NB4 (cell line): ENCODE results near the gene IKZF3.

Experiments used
- DNase-seq: peaks from one replicate; pipeline ENCODE4 v3.0.0; 2010; ENCODE audit warnings: low read depth
- H3K4me3 ChIP-seq: one replicate; pipeline ENCODE4 v1.5.1; 2011; ENCODE audit warnings: mild to moderate bottlenecking, low read depth, low read length, moderate library complexity
- MYC ChIP-seq: IDR thresholded peaks from 2 replicates; pipeline ENCODE4 v1.6.1; 2011; ENCODE audit warnings: low read depth, low read length
- POLR2A ChIP-seq: IDR thresholded peaks from 2 replicates; pipeline ENCODE4 v1.6.1; 2011; ENCODE audit warnings: mild to moderate bottlenecking; ENCODE audit not compliant: insufficient read length; ENCODE audit errors: extremely low read depth
- TF ChIP-seq, protein P1 (sequence below): IDR thresholded peaks from 2 replicates; pipeline ENCODE4 v1.6.1; 2011; ENCODE audit warnings: low read depth, low read length
- TF ChIP-seq, protein P2 (sequence below): IDR thresholded peaks from one replicate; pipeline ENCODE4 v1.5.1; 2012; ENCODE audit warnings: low read depth, low read length

The IKZF3 gene

DNA sequence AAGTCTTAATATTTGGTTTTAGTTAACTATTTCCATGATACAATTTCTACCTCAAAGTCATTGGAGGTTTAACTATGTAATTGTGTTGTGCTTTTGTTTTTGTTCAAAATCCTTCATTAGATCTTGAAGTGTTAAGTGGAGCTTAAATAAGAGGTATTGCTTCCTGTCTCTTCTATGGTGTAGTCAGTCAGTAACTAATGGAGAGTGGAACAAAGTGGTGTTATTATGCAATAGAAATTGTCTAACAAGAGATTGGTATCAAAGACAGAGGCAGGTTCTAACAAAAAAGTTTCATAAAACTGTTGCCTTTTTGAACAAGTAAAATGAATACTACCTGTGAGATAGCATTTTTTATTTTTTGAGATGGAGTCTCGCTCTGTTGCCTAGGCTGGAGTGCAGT is 81.1 kb downstream of the IKZF3 start:
- DNase-seq, result peak; percentile 69
- H3K4me3 ChIP-seq, result peak overlapping the region; percentile 4
- TF ChIP-seq MYC (no peak), POLR2A (no peak)
- TF ChIP-seq, protein P1, sequence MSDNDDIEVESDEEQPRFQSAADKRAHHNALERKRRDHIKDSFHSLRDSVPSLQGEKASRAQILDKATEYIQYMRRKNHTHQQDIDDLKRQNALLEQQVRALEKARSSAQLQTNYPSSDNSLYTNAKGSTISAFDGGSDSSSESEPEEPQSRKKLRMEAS, result no peak
- TF ChIP-seq, protein P2, sequence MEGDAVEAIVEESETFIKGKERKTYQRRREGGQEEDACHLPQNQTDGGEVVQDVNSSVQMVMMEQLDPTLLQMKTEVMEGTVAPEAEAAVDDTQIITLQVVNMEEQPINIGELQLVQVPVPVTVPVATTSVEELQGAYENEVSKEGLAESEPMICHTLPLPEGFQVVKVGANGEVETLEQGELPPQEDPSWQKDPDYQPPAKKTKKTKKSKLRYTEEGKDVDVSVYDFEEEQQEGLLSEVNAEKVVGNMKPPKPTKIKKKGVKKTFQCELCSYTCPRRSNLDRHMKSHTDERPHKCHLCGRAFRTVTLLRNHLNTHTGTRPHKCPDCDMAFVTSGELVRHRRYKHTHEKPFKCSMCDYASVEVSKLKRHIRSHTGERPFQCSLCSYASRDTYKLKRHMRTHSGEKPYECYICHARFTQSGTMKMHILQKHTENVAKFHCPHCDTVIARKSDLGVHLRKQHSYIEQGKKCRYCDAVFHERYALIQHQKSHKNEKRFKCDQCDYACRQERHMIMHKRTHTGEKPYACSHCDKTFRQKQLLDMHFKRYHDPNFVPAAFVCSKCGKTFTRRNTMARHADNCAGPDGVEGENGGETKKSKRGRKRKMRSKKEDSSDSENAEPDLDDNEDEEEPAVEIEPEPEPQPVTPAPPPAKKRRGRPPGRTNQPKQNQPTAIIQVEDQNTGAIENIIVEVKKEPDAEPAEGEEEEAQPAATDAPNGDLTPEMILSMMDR, result no peak

DNA sequence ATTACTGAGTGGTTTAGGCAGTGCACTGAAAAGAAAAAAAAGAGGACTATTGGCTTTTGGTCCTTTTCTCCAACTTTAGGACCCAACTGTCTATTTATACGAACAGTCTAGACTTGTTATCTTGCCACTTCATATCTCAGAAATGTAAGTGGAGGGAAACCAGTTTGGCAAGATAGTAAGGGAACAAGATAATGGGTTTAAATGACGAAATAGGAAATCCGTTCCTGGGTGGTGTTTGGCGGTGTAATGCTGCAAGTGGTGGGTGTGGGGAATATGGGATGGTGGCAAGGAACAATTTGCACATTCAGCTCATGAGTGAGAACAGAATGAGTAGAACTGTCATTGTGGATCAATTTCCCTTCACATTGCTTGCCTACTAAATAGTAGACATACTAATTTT is 81.6 kb downstream of the IKZF3 start:
- DNase-seq, result peak; percentile 87
- TF ChIP-seq MYC, result peak; percentile 47; the same call in 1 of the 2 replicates
- TF ChIP-seq, protein P1, result no peak
- peak overlapping the region; percentile 4 for H3K4me3 ChIP-seq

DNA sequence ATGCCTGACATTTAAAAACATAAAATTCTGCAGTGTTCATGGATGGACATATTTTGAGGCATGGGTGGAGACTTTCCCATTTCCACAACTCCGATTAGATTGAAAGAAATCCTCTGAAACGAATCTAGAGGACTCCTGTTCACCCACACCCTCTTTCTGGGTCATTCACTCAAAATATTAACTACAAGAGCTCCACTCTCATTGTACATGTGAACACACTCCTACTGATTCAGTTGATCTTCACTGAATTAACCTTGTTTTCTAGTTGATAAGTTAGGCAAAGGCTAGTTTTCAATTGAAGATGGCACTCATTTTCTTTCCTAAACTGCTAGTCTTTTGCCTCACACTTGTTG is 82.3 kb downstream of the IKZF3 start:
- no peak overlapping the region for H3K4me3 ChIP-seq
- TF ChIP-seq POLR2A (no peak), MYC (no peak)
- TF ChIP-seq, protein P2, result no peak
- TF ChIP-seq, protein P1, result no peak
- DNase-seq, result no peak

DNA sequence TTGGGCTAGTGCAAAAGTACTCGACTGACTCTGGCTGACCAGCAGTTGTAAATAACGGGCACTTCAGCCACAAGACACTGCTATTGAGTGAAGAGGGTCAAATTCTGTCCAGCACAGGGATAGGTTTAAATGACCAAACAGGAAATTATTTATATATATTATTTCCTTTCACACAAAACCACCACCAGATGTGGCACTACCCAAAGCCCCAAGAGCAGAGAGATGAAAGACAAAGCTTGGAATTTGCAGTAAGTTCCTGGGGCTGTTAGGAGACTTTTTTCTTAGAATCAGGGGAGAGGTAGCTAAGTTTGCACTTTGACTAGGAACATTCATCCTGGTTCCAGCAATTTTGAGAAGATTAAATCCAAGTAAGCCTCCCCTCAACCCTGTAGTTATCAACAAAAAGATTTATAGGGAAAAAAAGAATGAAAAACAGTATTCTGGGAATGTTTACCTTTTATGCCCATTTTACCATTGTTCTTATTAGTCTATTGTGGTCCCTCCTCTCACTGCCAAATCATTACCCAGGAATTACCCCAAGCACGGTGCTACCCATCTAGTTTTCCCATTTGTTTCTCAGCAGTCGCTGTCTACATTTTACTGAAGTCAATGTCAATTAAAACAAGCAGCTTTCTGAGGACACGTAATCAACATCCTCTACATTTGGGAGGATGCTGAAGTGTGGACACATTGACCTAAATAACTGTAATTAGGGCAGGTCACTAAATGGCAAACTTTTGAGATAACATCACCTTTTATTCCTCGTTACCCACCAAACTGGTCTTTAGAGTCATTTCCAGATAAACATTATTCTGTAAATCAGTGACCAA is 82.9 kb downstream of the IKZF3 start:
- DNase-seq, result peak; percentile 46
- no peak overlapping the region for H3K4me3 ChIP-seq
- TF ChIP-seq, protein P1, result no peak
- TF ChIP-seq, protein P2, result no peak
- no peak for TF ChIP-seq POLR2A
- no peak for TF ChIP-seq MYC

DNA sequence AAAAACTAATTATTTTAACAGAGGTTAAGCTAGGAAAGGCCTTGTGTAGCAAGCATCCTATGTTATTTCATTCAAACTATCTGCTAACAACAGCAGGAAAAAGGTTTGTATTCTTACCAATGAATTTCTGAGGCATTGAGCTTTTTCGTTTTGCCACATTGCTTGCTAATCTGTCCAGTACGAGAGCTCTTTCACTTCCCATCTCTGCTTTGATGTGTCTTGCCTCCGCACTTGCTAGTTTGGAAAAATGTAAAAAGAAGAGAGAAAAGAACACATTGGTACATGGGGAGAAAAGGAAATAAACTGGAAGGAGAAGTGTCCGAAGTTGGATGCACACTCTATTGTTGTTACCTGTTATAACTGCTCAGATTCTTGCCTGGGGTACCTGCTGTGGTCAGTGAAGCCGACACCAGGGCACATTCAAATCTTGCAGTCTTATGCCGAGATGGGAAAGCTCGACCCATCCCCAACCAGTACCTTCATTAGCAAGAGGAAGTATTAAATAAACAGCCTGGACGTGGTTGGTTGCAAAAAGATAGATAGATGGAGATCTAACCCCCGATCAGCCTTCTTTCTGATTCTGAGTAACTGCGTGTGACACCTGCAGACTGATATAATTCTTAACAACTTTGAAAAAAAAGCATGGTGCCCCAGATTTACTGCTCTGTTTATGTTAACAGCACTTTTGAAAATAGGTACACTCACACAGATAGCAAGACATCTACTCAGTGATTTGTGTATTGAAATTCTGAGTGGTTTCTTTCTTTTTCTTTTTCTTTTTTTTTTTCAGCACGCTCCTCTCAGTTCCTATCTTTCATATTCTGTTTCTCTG is 86.4 kb downstream of the IKZF3 start:
- TF ChIP-seq POLR2A (no peak), MYC (no peak)
- TF ChIP-seq, protein P1, result no peak
- TF ChIP-seq, protein P2, result no peak
- no peak overlapping the region for H3K4me3 ChIP-seq
- no peak for DNase-seq

DNA sequence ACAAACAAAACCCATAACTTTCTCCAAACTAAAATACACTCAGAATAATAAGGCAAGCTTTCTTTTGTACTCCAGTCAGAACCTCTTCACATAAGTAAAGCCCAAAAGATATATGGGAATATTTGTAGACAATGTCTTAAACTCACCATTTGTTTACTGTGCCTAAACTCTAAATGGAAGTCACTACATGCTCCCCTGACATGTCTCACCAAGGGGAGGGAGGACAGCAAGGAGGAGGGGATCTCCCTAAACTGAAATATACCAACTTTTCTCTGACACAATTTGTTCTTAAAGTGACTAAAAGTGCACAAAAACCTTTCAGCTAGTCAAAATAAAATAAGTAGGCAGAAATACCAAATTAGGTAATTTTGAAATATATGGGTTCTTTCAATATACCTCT is 87.9 kb downstream of the IKZF3 start:
- TF ChIP-seq MYC, result no peak
- TF ChIP-seq, protein P1, result no peak
- TF ChIP-seq, protein P2, result no peak
- TF ChIP-seq POLR2A, result no peak
- no peak overlapping the region for H3K4me3 ChIP-seq
- DNase-seq, result no peak
